ENCODE measurements around the gene CCNI2. TPM values are rescaled to one million over a fixed set of nuclear protein-coding genes. Genes with fewer than 3 reads are reported as not detected.

The CCNI2 gene, protein sequence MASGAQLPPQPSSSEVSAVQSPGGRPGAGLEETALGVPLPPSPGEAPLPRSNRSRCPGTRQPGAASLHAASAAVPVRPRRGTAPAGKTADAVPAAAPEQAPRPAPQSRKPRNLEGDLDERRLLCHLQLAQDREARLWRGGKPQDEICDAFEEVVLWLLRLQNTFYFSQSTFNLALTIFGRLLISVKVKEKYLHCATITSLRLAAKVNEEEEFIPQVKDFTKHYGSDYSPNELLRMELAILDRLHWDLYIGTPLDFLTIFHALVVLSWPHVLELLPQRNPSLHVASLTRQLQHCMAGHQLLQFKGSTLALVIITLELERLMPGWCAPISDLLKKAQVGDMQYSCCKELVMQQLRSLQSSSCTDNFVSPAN
- 10 to 100 TPM; 16.7 to 52.5 TPM for total RNA-seq

DNA sequence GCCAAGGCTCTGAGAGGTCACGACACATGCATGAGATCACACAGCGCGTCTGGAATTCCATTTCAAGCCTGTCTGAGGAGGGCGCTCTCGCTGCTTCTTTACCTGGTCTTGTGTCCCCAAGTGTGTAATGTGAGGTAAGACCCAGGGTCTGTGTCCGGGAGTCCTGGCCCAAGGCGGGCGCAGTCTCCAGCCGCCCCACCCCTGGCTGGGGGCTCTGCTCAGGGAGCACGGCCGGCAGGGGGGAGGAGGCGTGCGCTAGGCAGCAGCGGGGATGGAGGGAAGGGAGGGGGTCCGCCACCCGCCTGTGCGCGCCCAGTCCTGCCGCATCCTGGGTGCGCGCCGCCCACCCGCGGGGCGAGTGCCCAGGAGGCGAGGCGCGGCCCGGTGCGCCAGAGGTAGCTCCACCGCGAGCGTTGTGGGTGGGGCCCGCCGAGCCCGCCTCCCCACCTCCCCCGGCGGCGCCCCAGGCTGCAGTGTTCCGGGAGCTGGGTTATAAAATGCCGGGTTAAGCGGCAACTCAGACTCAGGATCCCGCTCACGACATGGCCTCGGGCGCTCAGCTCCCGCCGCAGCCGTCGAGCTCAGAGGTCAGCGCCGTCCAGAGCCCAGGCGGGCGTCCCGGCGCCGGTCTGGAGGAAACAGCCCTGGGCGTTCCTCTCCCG lies at the start of gene CCNI2:
TSS of gene CCNI2 (plus strand) at position 473 of the 662 bp plus-strand sequence. CDS start at position 543, 70 bp downstream.
- DNase-seq (peak; percentile 73), ATAC-seq (peak; percentile 87)
- Mint-ChIP-seq H3K4me1 (peaks cover 45% of the 10 kb centered on the region), H3K27ac (peak within 1 kb of the TSS; percentile 70), H3K4me3 (peak within 1 kb of the TSS; percentile 76), H3K36me3 (peaks cover 10% of the 10 kb centered on the region), H3K27me3 (peaks cover 10% of the 10 kb centered on the region), H3K9me3 (ENCODE audit: low read depth) (no peaks in the 10 kb centered on the region)
- CTCF ChIA-PET = interaction anchor here (0.6 to 2.8 kb wide), 30 partner anchors 10 to 378 kb away, joined by 3 to 31 read pairs (median 4); partner anchors contain the start of genes IRF1, KIF3A, RAD50 and SLC22A5

- Mint-ChIP-seq H3K9me3 (ENCODE audit: low read depth) (no peaks in the 10 kb centered on the region), H3K4me1 (peaks cover 27% of the 10 kb centered on the region), H3K27me3 (no peaks in the 10 kb centered on the region), H3K4me3 (no peak overlapping the region), H3K36me3 (peaks cover 53% of the 10 kb centered on the region), H3K27ac (peak overlapping the region; percentile 70)
- DNase-seq (no peak), ATAC-seq (no peak)
- CTCF ChIA-PET = interaction anchor here (1.1 to 1.4 kb wide), 3 partner anchors 64 to 179 kb away, joined by 3 to 5 read pairs (median 3); no protein-coding TSS in a partner anchor
Measured at GRCh38 chr5:132704875-132705274, 42.4 kb upstream of the CCNI2 start.

DNA sequence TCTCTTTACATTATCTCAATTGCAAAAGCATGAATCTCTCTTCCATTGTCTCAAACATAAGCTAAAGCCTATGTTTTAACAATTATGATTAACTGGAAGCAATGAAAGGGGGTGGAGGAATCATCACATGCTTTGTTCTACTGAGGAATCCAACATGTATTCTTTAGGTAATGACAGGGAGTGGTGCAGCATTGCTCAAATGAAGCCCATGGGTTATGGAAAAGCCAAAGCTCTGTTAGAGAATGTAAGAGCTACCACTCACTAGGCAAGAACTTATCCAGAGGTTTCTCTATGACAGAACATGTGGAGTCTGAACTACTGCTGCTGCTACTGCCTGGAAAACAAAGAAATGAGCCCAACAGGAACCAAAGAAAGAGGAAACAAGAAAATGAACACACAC lies 38.6 kb upstream of the CCNI2 start:
- Mint-ChIP-seq H3K4me1 (peaks cover 23% of the 10 kb centered on the region), H3K27ac (no peak overlapping the region), H3K4me3 (no peak overlapping the region), H3K36me3 (peaks cover 40% of the 10 kb centered on the region), H3K9me3 (ENCODE audit: low read depth) (no peaks in the 10 kb centered on the region), H3K27me3 (no peaks in the 10 kb centered on the region)
- CTCF ChIA-PET = interaction anchor here (0.7 to 1.2 kb wide), 3 partner anchors 181 to 265 kb away, joined by 3 to 8 read pairs (median 3); no protein-coding TSS in a partner anchor
- DNase-seq (no peak), ATAC-seq (no peak)

DNA sequence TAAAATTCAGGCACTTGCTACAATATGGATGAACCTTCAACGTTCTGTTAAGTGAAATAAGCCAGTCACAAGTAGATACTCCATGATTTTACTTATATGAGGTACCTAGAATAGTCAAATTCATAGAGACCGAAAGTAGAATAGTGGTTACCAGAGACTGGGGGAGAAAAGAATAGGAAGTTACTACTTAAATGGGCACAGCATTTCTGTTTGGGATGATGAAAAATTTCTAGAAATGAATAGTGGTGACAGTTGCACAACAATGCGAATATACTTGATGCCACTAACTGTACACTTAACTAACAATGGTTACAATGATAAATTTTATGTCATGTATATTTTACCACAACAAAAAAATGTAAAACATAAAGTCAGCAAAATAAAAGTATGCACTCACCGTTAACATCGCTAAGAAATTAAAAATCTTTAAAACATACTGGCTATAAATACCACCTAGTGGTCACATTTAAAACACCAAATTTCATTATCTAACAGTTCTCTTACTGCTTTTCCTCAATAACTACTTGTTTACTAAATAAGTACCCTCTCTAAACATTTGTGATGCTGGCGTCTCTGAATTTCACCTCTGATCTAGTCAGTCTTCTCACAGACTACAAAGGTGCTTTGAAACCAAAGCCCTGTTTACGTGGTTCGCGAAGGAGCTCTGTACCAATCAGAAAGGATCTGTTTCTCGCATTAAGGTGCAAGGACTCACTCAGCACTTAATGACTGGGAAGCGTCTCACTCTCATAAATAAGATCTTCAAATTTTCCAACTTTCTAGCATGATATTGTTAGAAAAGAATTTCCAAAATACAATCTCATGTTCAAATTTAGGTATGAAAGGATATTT lies 32.5 kb upstream of the CCNI2 start:
- peak; percentile 70 for ATAC-seq
- Mint-ChIP-seq H3K4me3 (peak overlapping the region; percentile 3), H3K27ac (peak overlapping the region; percentile 62), H3K27me3 (no peaks in the 10 kb centered on the region), H3K9me3 (ENCODE audit: low read depth) (no peaks in the 10 kb centered on the region), H3K36me3 (peaks cover 30% of the 10 kb centered on the region), H3K4me1 (peaks cover 22% of the 10 kb centered on the region)
- DNase-seq = no peak
- CTCF ChIA-PET = interaction anchor here (0.6 to 3.6 kb wide), 14 partner anchors 14 to 208 kb away, joined by 3 to 27 read pairs (median 4); partner anchors contain the start of gene KIF3A

GRCh38 chr5:132718544-132719312 lies 28.5 kb upstream of the CCNI2 start:
- Mint-ChIP-seq H3K27me3 (no peaks in the 10 kb centered on the region), H3K4me3 (no peak overlapping the region), H3K36me3 (peaks cover 34% of the 10 kb centered on the region), H3K9me3 (ENCODE audit: low read depth) (no peaks in the 10 kb centered on the region), H3K4me1 (peaks cover 18% of the 10 kb centered on the region), H3K27ac (no peak overlapping the region)
- CTCF ChIA-PET = interaction anchor here (0.9 to 1.4 kb wide), 3 partner anchors 15 to 31 kb away, joined by 3 to 5 read pairs (median 4); partner anchors contain the start of gene KIF3A
- DNase-seq (no peak), ATAC-seq (no peak)

GRCh38 chr5:132725745-132726144 lies 21.5 kb upstream of the CCNI2 start:
- Mint-ChIP-seq H3K27me3 (no peaks in the 10 kb centered on the region), H3K4me1 (peaks cover 18% of the 10 kb centered on the region), H3K9me3 (ENCODE audit: low read depth) (peaks cover 2% of the 10 kb centered on the region), H3K27ac (no peak overlapping the region), H3K36me3 (peaks cover 43% of the 10 kb centered on the region), H3K4me3 (no peak overlapping the region)
- CTCF ChIA-PET = interaction anchor here (1.0 kb wide), 1 partner anchor 35 kb away, joined by 3 read pairs; no protein-coding TSS in a partner anchor
- DNase-seq (no peak), ATAC-seq (no peak)

DNA sequence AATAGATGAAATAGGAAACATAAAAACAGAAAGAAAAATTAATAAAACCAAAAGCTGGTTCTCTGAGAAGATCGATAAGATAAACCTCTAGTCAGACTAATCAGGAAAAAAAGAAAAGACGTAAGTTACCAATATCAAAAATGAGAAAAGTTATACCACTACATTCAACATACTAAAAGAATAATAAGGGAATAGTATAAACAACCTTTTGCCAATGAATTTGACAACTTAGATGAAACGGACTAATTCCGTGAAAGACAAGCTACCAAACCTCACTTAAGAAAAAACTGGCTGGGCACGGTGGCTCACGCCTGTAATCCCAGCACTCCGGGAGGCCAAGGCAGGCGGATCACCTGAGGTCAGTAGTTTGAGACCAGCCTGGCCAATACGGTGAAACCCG lies 17.3 kb upstream of the CCNI2 start:
- Mint-ChIP-seq H3K36me3 (peaks cover 35% of the 10 kb centered on the region), H3K27ac (no peak overlapping the region)
- CTCF ChIA-PET = interaction anchor here (1.0 to 1.6 kb wide), 4 partner anchors 14 to 203 kb away, joined by 3 read pairs; partner anchors contain the start of gene CCNI2

DNA sequence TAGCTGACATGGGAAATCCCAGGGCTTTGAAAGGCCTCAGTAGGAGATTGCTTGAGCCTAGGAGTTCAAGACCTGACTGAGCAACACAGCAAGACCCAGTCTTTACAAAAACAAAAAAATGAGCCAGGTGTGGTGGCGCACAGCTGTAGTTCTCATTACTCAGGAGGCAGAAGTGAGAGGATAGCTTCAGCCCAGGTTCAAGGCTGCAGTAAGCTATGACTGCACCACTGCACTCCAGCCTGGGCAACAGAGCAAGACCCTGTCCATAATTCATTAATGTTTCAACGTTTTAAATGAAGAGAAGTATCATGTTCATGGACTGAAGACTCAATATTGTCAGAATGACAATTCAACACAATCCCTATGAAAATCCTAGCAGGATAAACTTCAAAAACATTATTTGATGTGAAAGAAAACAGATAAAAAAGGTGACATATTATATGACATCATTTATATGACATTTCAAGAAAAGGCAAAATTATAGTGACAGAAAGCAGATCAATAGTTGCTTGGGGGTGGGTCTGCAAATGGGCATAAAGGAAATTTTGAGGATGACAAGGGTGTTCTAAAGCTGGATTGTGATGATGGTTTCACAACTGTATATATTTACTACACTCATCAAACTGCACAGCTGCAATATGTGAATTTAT lies 13.6 kb upstream of the CCNI2 start:
- no peak overlapping the region for H3K4me3 Mint-ChIP-seq
- no peak for ATAC-seq
- H3K27me3 Mint-ChIP-seq = no peaks in the 10 kb centered on the region

More for the DNA sequence above, 17.3 kb upstream of the CCNI2 start:
- Mint-ChIP-seq H3K4me1 (peaks cover 29% of the 10 kb centered on the region), H3K4me3 (no peak overlapping the region), H3K9me3 (ENCODE audit: low read depth) (no peaks in the 10 kb centered on the region), H3K27me3 (no peaks in the 10 kb centered on the region)
- no peak for ATAC-seq
- no peak for DNase-seq

DNA sequence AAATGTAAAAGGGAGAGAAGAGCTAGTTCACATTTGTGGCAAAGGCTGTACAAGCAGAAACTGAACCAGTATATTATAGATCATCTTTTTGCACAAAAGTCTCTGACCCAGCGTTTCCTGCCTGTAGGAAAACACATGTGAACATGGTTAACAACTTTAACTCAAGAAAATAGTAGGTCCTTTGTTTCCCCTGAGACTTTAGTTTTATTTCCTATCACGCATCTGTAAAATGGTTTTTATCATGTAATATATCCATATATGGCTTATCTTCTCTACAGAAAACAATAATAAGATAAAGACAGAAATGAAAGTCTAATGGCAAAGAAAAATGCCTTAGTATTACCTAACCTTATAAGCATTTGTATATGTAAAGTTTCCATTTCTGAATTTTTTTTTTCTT lies 12.5 kb upstream of the CCNI2 start:
- DNase-seq (no peak), ATAC-seq (no peak)
- no peak overlapping the region for H3K4me3 Mint-ChIP-seq
- H3K27ac Mint-ChIP-seq = no peak overlapping the region
- peaks cover 19% of the 10 kb centered on the region for H3K36me3 Mint-ChIP-seq
- CTCF ChIA-PET = interaction anchor here (1.3 kb wide), 1 partner anchor 13 kb away, joined by 4 read pairs; the partner anchor contains the start of gene CCNI2
- H3K4me1 Mint-ChIP-seq = peaks cover 47% of the 10 kb centered on the region
- H3K9me3 Mint-ChIP-seq (ENCODE audit: low read depth) = no peaks in the 10 kb centered on the region
- peaks cover 3% of the 10 kb centered on the region for H3K27me3 Mint-ChIP-seq

More for the DNA sequence above, 13.6 kb upstream of the CCNI2 start:
- H3K27ac Mint-ChIP-seq = no peak overlapping the region
- no peak for DNase-seq
- CTCF ChIA-PET = interaction anchor here (1.0 to 1.5 kb wide), 4 partner anchors 13 to 348 kb away, joined by 3 to 4 read pairs (median 3); partner anchors contain the start of gene CCNI2
- peaks cover 17% of the 10 kb centered on the region for H3K36me3 Mint-ChIP-seq
- no peaks in the 10 kb centered on the region for H3K9me3 Mint-ChIP-seq (ENCODE audit: low read depth)
- H3K4me1 Mint-ChIP-seq = peaks cover 49% of the 10 kb centered on the region

GRCh38 chr5:132736853-132737833 lies 10.1 kb upstream of the CCNI2 start, which contains the start of gene KIF3A:
TSS of gene KIF3A (minus strand) at chr5:132737546. CDS start at chr5:132737419, 127 bp downstream.
- Mint-ChIP-seq H3K27me3 (peaks cover 5% of the 10 kb centered on the region), H3K36me3 (peaks cover 12% of the 10 kb centered on the region), H3K4me3 (peak within 1 kb of the TSS; percentile 81), H3K9me3 (ENCODE audit: low read depth) (no peaks in the 10 kb centered on the region), H3K27ac (peak within 1 kb of the TSS; percentile 81), H3K4me1 (peaks cover 47% of the 10 kb centered on the region)
- ATAC-seq (peak; percentile 93), DNase-seq (peak; percentile 99)
- CTCF ChIA-PET = interaction anchor here (0.7 to 3.0 kb wide), 19 partner anchors 9 to 239 kb away, joined by 3 to 31 read pairs (median 4); partner anchors contain the start of genes CCNI2, RAD50 and SEPTIN8
